IPS-20b (cell line): ENCODE measurements around the gene LIMS1.
"Not testable (repeated sequence)": the region's sequence is repeated elsewhere in the genome, so short reads cannot be mapped to it uniquely, and the experiment has no call there.

Experiments
- H3K27ac ChIP-seq: one replicate; pipeline ENCODE4 v1.5.1; 2013; ENCODE audit warnings: low read length
- H3K27me3 ChIP-seq: 2 replicates; pipeline ENCODE4 v1.6.1; 2013; ENCODE audit warnings: mild to moderate bottlenecking, low read length, inconsistent platforms; ENCODE audit not compliant: insufficient read depth
- H3K36me3 ChIP-seq: 2 replicates; pipeline ENCODE4 v1.6.1; 2013; ENCODE audit warnings: low read depth, mild to moderate bottlenecking, inconsistent platforms, low read length, moderate library complexity; ENCODE audit not compliant: insufficient read depth
- H3K4me1 ChIP-seq: 2 replicates; pipeline ENCODE4 v1.6.1; 2013; ENCODE audit warnings: mild to moderate bottlenecking, control low read depth, inconsistent platforms, low read length, moderate library complexity; ENCODE audit not compliant: insufficient read depth
- H3K4me3 ChIP-seq: 2 replicates; pipeline ENCODE4 v1.5.1; 2013; ENCODE audit warnings: mild to moderate bottlenecking, low read length, inconsistent platforms
- H3K9ac ChIP-seq: 2 replicates; pipeline ENCODE4 v1.6.1; 2013; ENCODE audit warnings: low read depth, mild to moderate bottlenecking, inconsistent platforms, low read length, moderate library complexity
- H3K9me3 ChIP-seq: 2 replicates; pipeline ENCODE4 v1.6.1; 2013; ENCODE audit warnings: mild to moderate bottlenecking, low read depth, low read length, inconsistent platforms; ENCODE audit not compliant: insufficient read depth

LIMS1 gene

GRCh38 chr2:108554528-108554927, 20.3 kb downstream of the LIMS1 start:
- Histone ChIP-seq H3K27me3 (no peaks in the 10 kb centered on the region), H3K4me1 (peaks cover 8% of the 10 kb centered on the region; the same call in 1 of the 2 replicates), H3K27ac (no peak overlapping the region), H3K9ac (no peak overlapping the region), H3K4me3 (no peak overlapping the region), H3K36me3 (no peaks in the 10 kb centered on the region), H3K9me3 (no peaks in the 10 kb centered on the region)

GRCh38 chr2:108555572-108555971, 21.3 kb downstream of the LIMS1 start:
- no peak overlapping the region for H3K9ac ChIP-seq
- H3K27me3 ChIP-seq: no peaks in the 10 kb centered on the region
- H3K9me3 ChIP-seq: no peaks in the 10 kb centered on the region

GRCh38 chr2:108556581-108556980, 22.3 kb downstream of the LIMS1 start:
- not testable (repeated sequence) for H3K9me3 ChIP-seq

More at GRCh38 chr2:108555572-108555971, 21.3 kb downstream of the LIMS1 start:
- Histone ChIP-seq H3K4me3 (no peak overlapping the region), H3K27ac (no peak overlapping the region), H3K4me1 (peaks cover 10% of the 10 kb centered on the region; the same call in 1 of the 2 replicates), H3K36me3 (no peaks in the 10 kb centered on the region)

DNA sequence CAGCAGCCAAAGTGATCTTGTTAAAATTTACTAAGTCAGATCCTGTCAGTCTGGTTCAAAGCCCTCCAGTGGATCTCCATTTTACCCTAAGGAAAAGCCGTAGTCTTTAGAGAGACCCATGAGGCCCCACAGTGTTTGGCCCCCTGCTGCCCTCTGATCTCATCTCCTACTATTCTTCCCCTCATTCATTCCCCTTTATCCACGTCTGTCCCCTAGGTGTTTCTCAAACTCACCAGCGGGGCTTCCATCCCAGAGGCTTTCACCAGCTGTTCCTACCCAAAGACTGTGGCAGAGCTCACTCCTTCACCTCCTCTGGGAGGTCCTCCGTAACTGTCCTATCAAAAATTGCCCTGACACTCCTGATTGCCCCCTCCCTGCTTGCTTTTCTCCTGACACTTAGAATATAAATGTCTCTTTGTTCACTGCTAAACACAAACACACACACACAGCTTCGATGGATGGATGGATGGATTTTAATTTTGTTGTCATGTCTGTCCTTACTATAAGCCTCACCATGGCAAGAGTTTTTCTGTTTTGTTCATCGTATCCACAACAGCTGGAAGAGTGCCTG, 26.1 kb downstream of the LIMS1 start:
- no peak overlapping the region for H3K27ac ChIP-seq

More at GRCh38 chr2:108556581-108556980, 22.3 kb downstream of the LIMS1 start:
- H3K36me3 ChIP-seq, H3K9ac ChIP-seq, H3K4me1 ChIP-seq, H3K4me3 ChIP-seq, H3K27me3 ChIP-seq, H3K27ac ChIP-seq: not testable (repeated sequence)

DNA sequence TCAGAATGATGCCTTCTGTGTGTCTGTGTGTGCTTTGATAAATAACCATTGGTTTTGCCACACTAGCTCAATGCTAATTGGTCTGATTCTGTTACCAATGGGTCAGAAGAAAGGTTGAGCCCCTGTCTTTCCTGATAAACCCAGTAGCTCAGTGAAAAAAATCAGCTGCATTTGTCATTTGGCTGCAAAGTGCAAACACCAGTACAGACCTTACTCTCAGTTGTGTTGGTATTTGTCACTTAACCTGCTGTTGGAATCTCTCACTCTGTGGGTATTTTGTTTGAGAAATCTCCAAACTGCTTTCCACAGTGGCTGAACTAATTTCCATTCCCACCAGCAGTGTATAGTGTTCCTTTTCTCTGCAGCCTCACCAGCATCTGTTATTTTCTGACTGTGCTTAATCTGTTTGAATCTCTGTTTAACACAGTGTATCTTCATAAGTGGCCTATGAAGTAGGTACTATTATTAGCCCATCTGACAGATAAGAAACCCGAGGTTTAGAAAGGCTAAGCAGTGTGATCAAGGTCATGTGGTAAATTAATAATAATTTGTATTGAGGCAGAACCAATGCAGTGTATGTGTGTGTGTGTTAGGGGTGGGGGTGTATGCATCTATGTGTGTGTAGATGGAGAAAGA, 26.7 kb downstream of the LIMS1 start:
- no peak overlapping the region for H3K4me3 ChIP-seq
- no peaks in the 10 kb centered on the region for H3K27me3 ChIP-seq
- no peaks in the 10 kb centered on the region for H3K36me3 ChIP-seq
- peaks cover 4% of the 10 kb centered on the region; the same call in 1 of the 2 replicates for H3K4me1 ChIP-seq
- H3K27ac ChIP-seq: no peak overlapping the region
- H3K9me3 ChIP-seq: no peaks in the 10 kb centered on the region
- no peak overlapping the region for H3K9ac ChIP-seq

More for the DNA sequence above, 26.1 kb downstream of the LIMS1 start:
- Histone ChIP-seq H3K9me3 (no peaks in the 10 kb centered on the region), H3K9ac (no peak overlapping the region), H3K4me3 (no peak overlapping the region), H3K4me1 (peaks cover 2% of the 10 kb centered on the region; the same call in 1 of the 2 replicates), H3K27me3 (no peaks in the 10 kb centered on the region), H3K36me3 (no peaks in the 10 kb centered on the region)

GRCh38 chr2:108562274-108562673, 28.0 kb downstream of the LIMS1 start:
- H3K4me1 ChIP-seq: peaks cover 4% of the 10 kb centered on the region; the same call in 1 of the 2 replicates
- H3K36me3 ChIP-seq: no peaks in the 10 kb centered on the region
- no peaks in the 10 kb centered on the region for H3K9me3 ChIP-seq
- H3K27me3 ChIP-seq: no peaks in the 10 kb centered on the region
- H3K4me3 ChIP-seq: no peak overlapping the region
- H3K9ac ChIP-seq: no peak overlapping the region
- no peak overlapping the region for H3K27ac ChIP-seq

GRCh38 chr2:108564510-108564909, 30.2 kb downstream of the LIMS1 start:
- Histone ChIP-seq H3K27me3 (no peaks in the 10 kb centered on the region), H3K9ac (no peak overlapping the region), H3K4me1 (peaks cover 4% of the 10 kb centered on the region; the same call in 1 of the 2 replicates), H3K4me3 (no peak overlapping the region), H3K9me3 (no peaks in the 10 kb centered on the region), H3K36me3 (no peaks in the 10 kb centered on the region), H3K27ac (no peak overlapping the region)

GRCh38 chr2:108565778-108566375, 31.6 kb downstream of the LIMS1 start:
- no peak overlapping the region for H3K27ac ChIP-seq
- H3K4me3 ChIP-seq: no peak overlapping the region
- no peaks in the 10 kb centered on the region for H3K27me3 ChIP-seq
- no peaks in the 10 kb centered on the region for H3K36me3 ChIP-seq
- H3K4me1 ChIP-seq: 0 out of 2 replicates have a peak, but pooled peaks cover 2% of the 10 kb centered on the region
- H3K9me3 ChIP-seq: no peaks in the 10 kb centered on the region
- H3K9ac ChIP-seq: no peak overlapping the region

- no peak overlapping the region for H3K4me3 ChIP-seq
Observed at GRCh38 chr2:108570416-108570815, 36.1 kb downstream of the LIMS1 start.

DNA sequence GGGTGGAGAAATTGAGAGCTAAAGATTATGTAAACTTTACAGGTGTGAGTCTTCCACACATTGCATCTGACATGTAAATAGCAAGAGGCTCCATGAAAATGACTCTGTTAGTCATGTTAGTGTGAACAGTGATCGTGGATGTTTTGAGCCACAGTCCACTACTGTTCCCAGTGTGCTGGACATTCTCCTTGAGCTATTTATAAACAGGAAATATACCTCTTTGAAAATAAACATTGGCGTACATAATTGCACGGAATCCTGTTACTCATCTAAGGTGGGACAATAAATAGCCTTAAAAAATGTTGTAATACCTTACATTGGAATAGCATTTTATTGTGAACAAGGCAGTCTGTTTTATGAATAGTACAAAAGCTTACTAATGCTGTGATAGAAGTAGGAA, 37.0 kb downstream of the LIMS1 start:
- Histone ChIP-seq H3K36me3 (no peaks in the 10 kb centered on the region), H3K9me3 (no peaks in the 10 kb centered on the region), H3K27ac (no peak overlapping the region), H3K4me1 (peaks cover 21% of the 10 kb centered on the region), H3K27me3 (no peaks in the 10 kb centered on the region), H3K4me3 (no peak overlapping the region), H3K9ac (no peak overlapping the region)

More at GRCh38 chr2:108570416-108570815, 36.1 kb downstream of the LIMS1 start:
- Histone ChIP-seq H3K9me3 (no peaks in the 10 kb centered on the region), H3K4me1 (peaks cover 18% of the 10 kb centered on the region), H3K36me3 (no peaks in the 10 kb centered on the region), H3K27me3 (no peaks in the 10 kb centered on the region), H3K9ac (no peak overlapping the region), H3K27ac (no peak overlapping the region)

GRCh38 chr2:108573061-108573460, 38.8 kb downstream of the LIMS1 start:
- Histone ChIP-seq H3K27me3 (no peaks in the 10 kb centered on the region), H3K36me3 (no peaks in the 10 kb centered on the region), H3K4me3 (no peak overlapping the region), H3K27ac (no peak overlapping the region), H3K9me3 (no peaks in the 10 kb centered on the region), H3K4me1 (peaks cover 21% of the 10 kb centered on the region), H3K9ac (no peak overlapping the region)

DNA sequence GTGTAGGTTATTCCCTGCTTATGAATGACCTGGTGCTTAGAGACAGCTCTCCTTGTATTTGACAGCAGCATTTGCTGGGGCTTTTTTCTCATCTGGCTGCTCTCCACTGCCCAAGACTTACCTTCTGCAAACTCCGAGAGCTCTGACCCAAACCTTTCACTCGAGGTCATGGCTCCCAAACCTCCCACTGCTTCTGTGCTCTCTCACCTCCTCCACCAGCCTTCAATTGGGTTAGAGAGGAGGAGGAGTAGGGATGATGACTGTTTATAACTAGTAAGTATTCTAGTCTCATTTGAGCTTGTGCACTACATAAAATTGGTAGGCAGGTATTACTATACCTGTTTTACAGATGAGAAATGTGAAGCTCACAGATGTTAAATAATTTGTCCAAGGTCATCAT, 40.1 kb downstream of the LIMS1 start:
- Histone ChIP-seq H3K4me3 (no peak overlapping the region), H3K9me3 (no peaks in the 10 kb centered on the region), H3K36me3 (no peaks in the 10 kb centered on the region), H3K27me3 (no peaks in the 10 kb centered on the region), H3K27ac (no peak overlapping the region), H3K4me1 (peaks cover 21% of the 10 kb centered on the region), H3K9ac (no peak overlapping the region)
